ENCODE data around the gene RWDD2A.

RWDD2A gene

DNA sequence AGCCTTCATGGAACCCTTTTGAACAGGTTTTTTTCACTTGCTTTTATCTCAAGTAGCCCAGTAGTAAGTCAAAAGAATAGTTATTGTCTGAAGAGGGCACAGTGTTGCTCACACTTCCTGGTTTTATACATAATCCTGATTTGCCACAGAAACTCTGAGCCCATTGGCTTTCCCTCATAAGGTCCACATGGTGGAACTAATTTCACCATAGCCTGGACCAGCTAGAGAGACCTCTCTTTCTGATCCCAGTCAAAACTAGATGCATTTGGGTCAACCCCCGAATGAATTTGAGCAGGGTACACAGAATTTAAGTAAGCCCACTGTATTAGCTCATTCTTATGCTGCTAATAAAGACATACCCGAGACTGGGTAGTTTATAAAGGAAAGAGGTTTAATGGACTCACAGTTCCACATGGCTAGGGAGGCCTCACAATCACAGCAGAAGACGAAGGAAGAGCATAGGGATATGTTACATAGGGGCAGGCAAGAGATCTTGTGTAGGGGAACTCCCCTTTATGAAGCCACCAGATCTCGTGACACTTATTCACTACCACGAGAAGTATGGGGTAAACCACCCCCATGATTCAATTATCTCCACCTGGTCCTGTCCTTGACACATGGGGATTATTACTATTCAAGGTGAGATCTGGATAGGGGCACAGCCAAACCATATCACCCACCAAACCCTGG lies 6.2 kb downstream of the RWDD2A start:
- DNase-seq (ENCODE audit: low spot score) = no peak

DNA sequence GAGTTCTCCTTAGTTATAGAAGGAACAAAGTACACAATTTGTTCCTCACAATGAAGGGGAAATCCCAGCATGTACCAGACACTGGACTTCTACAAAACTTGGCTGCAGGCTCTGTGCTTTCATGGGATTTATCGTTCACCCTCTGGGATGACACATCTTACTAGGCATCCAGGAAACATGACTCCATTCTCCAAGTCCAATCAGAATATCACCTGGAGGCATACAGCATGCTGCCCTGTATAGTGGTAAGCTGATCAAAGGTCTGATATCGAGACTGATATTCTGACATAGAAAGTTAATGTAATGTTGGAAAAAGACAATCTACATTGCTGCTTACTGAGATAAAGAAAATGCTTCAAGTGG lies 6.7 kb downstream of the RWDD2A start:
- peak; percentile 46 for DNase-seq (ENCODE audit: low spot score)

DNA sequence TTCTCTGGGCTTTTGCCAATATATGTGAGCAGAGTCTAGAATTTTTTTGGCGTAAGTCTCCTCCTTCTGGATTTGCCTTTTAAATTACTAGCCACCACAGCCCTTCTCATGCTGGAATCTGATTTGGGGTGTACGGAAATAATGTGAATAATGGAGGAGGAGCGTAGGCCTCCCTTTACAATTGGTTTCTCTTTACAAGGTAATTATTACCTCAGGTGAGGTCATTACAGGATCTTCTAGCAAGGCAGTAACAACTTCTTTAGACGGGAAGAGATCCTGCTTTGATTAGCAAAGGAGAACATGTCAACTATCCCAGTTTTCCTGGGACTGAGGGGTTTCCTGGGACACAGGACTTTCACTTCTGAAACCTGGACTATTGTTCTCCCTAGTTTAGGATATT lies 8.9 kb downstream of the RWDD2A start:
- no peak for DNase-seq (ENCODE audit: low spot score)

DNA sequence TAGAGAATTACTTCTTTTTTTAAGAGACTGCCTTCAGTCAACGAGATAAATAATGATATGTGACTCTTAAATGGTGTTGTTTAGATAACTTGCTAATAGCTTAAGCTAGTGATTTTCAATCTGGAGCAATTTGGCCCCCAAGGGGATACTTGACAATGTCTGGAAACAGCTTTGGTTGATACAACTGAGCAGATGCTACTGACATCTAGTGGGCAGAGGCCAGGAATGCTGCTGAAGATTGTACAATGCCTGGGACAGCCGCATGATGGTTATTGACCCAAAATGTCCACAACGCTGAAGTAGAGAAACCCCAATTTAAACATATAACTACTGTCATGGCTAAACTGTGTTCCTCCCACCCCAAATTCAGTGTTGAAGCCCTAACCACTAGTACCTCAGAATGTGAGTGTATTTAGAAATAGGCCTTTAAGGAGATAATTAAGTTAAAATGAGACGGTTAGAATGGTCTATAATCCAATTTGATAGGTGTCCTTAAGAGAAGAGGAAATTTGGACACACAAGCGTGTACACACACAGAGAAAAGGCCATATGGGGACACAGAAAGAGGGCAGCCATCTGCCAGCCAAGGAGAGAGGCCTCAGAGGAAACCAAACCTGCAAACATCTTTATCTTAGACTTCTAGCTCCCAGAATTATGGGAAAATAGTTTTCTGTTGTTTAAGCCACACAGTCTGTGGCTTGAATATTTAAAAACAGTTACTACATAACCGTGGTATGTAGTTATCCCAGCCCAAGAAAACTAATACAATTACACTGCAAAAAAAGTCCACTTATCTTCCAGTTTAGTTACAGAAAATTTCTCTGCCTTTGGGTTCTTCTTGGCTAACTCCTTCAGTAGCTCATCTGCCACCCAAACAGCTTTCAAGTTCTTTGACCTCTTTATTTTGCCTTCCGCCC lies 22.2 kb downstream of the RWDD2A start:
- peak; percentile 70 for DNase-seq (ENCODE audit: low spot score)

DNA sequence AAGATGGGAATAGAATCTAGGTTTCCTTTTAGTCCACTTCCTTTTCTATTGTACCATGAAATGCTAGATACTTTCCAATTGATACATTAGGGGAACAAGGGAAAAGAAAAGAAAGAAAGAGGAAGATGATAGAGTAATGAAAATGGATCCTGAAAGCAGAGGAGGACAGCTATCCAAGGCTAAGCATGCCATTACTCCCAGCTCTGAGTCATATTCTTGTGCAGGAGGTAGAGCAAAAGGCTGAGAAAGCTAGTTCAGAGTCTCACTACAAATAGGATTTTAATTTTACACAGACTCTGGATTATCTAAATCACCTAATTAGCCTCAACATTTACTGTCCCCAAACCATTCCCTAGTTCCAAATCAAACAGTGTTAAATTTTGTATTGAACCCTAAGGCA lies 23.6 kb downstream of the RWDD2A start:
- DNase-seq (ENCODE audit: low spot score) = no peak

DNA sequence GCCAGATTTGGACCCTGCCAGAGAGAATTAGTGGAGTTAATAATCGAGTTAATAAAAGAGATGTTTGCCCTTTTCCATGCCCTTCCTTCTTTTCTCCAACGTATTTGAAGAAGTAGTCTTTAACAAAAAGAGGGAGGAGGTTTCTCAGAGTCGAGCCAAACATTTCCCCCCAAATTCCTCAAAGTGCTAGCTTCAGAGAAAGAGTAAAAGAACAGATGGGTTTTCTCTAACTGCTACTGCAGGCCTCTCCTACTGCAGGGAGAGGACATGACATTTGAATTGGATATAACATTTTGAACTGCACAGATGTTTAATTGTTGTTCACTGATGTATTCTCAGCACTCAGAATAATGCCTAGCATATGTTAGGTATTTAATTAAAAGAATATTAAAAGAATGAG lies 25.5 kb downstream of the RWDD2A start:
- DNase-seq (ENCODE audit: low spot score) = no peak

DNA sequence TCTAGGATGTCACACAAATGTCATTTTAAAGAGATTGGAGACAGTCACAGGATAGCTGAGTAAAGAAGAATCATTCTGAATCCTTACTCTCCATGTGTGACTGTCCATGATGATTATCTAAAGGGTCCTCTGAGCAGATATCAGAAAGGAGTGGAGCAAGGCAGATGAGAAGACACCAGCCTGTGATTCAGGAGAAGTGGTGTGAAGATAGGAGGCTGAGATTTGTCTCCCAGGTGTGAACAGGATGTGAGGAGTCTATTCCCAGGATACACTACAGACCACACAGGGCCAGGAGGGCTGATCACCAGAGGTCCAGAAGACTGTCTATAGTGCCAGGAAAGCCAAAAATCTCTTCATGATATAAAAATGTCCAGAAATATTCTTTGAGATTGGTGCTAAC lies 27.0 kb downstream of the RWDD2A start:
- no peak for DNase-seq (ENCODE audit: low spot score)

DNA sequence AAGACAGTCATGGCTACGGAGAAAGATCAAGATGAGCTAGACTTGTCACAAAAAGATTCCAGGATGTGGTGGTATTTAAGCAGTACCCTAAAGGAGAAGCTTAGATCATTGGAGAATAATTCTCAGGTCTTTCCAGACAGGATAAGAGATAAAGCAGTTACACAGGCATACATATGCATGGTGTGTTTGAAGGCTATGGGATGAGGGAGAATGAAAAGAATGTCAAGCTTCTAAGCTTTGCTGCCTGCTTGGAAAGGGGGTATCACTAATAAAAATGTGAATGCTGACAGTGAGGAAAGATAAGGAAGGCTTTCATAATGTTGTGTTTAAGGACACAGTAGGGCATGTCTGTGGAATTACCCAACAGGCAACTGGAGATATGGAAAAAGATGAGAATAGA lies 28.1 kb downstream of the RWDD2A start:
- DNase-seq (ENCODE audit: low spot score) = no peak

DNA sequence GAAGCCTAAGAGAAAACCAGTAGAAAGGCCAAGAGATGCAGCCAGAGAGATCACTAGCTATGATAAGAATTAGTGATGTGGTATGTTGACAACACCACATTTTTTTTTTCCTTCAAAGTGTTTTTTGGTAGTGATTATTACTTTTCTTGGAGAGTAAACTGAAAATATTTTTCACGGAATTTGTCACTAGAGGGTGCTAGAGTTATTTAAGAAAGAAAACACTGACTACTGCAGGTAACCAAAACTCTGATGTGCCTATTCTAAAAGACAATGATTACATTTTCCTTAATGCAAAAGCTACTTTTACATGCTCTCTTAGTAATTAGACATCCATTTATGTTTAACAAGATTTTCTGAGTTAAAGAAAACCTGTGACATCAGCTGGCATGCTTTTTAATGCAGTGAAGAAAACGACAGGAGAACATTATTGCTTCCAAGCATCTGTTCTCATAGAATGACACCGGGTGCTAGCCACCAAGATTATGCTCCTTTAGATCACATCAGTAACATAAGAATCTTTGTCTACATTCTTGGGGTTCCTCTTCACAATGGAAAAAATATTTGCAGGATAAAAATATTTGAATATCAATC lies 28.8 kb downstream of the RWDD2A start:
- peak; percentile 38 for DNase-seq (ENCODE audit: low spot score)

DNA sequence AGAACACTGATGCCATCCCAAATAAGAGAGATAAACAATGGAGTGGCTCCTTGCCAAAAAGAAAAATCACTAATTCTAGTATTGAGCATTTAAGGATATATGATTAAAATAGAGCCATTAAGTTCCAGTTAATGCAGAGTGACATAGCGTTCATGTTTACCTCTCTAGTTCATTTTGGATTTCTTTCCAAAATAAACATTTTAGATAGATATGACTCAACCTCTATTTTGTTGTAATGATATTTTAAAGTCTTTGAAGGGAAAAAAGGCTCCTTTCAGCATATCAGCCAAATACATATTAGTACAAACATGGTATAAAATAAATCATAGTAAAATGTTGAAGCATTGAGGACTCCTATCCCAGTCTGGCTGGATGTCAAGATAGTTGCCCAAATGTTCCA lies 33.4 kb downstream of the RWDD2A start:
- no peak for DNase-seq (ENCODE audit: low spot score)

DNA sequence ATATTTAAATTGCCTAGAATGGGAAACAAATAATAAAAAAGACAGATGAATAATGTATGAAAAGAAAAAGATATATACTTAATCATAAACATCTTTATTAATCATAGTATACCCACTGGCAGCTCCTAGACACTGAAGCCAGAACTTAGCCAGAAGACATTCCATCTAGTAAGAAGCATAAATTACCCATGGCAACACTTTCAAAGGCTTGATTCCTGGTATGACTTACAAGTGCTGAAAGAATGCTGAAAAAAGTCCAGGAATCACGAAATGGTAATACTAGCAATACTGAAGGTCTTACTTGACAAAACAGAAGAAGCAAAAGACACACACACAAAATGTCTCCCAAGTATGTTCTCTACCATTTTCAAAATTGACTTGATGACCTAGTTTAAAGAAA lies 38.0 kb downstream of the RWDD2A start:
- DNase-seq (ENCODE audit: low spot score) = peak; percentile 17

DNA sequence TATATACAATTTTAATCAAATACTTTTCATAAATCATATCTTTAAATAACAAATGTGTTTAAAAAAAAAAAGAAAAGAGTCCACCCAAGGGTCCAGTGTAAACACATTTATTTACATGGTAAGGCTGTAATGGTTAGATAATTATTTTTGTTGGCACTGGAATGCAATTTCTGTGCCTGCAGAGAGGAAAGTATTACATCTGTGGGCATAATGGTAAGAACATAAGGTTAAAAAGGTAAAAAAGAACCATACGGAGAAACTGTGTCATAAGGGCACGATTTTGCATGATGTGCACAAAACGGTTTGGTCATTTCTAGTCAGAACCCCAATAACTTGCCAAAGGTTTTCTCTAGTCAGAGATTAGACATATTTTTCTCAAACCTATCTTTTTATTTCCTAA lies 54.3 kb downstream of the RWDD2A start:
- no peak for DNase-seq (ENCODE audit: low spot score)

Measured in AG08395 (cell line).